AG09319 (cell line): ENCODE data around the gene ROBO1.
A peak's percentile ranks its signal among the peaks of the same experiment; 100 is the strongest.
"Not testable (repeated sequence)": the region's sequence is repeated elsewhere in the genome, so short reads cannot be mapped to it uniquely, and the experiment has no call there.

Experiments used
- DNase-seq: peaks from one replicate; pipeline ENCODE4 v3.0.0-alpha.2; 2010; ENCODE audit warnings: low read depth; ENCODE audit errors: extremely low read depth
- TF ChIP-seq, protein P1 (sequence below): IDR thresholded peaks from 2 replicates; pipeline ENCODE4 v1.5.1; 2011; ENCODE audit warnings: low read depth, mild to moderate bottlenecking, inconsistent platforms, low read length, moderate library complexity

The ROBO1 gene

DNA sequence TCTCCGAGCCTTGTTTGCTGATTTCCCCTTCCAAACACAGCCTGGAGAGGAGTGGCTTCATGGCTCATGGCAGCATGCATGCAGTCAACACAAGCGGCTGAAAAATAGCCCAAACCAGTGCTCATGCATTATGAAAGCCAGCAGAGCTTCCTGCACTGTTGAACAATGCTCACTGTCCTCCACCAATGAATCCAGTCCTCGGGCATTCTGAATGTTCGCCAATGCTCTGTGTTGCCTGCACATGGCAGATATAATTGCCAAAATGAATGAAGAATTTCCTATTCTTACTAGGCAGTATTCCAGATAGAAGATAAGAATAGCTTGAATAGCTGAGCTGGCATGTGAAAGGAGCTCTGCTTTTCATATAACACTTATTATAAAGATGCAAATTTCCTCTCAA, 252.7 kb downstream of the ROBO1 start:
- TF ChIP-seq, protein P1, sequence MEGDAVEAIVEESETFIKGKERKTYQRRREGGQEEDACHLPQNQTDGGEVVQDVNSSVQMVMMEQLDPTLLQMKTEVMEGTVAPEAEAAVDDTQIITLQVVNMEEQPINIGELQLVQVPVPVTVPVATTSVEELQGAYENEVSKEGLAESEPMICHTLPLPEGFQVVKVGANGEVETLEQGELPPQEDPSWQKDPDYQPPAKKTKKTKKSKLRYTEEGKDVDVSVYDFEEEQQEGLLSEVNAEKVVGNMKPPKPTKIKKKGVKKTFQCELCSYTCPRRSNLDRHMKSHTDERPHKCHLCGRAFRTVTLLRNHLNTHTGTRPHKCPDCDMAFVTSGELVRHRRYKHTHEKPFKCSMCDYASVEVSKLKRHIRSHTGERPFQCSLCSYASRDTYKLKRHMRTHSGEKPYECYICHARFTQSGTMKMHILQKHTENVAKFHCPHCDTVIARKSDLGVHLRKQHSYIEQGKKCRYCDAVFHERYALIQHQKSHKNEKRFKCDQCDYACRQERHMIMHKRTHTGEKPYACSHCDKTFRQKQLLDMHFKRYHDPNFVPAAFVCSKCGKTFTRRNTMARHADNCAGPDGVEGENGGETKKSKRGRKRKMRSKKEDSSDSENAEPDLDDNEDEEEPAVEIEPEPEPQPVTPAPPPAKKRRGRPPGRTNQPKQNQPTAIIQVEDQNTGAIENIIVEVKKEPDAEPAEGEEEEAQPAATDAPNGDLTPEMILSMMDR, result no peak
- DNase-seq, result no peak

DNA sequence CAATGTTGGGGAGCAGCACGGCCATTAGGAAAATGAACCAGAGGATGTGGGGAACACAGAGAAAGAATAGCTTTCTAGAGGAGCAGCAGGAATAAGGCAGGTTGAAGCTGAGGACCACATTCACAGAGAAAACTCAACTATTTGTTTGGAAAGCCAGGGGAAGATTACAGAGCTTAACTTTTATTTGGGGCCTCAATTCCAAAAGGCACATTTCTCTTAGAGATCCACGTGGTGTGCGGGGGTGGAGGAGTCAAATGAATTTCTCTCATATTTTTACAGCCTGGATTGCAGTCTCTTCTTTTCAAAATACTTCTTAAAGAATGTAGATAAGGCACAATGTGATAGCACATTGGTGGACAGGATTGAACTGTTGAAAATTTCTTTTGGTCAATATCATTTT, 253.7 kb downstream of the ROBO1 start:
- TF ChIP-seq, protein P1, result no peak
- DNase-seq, result no peak

GRCh38 chr3:79506751-79507150, 261.0 kb downstream of the ROBO1 start:
- DNase-seq, result no peak
- TF ChIP-seq, protein P1, result no peak

- not testable (repeated sequence) for DNase-seq
Observed at GRCh38 chr3:79502216-79502681, 265.5 kb downstream of the ROBO1 start.

DNA sequence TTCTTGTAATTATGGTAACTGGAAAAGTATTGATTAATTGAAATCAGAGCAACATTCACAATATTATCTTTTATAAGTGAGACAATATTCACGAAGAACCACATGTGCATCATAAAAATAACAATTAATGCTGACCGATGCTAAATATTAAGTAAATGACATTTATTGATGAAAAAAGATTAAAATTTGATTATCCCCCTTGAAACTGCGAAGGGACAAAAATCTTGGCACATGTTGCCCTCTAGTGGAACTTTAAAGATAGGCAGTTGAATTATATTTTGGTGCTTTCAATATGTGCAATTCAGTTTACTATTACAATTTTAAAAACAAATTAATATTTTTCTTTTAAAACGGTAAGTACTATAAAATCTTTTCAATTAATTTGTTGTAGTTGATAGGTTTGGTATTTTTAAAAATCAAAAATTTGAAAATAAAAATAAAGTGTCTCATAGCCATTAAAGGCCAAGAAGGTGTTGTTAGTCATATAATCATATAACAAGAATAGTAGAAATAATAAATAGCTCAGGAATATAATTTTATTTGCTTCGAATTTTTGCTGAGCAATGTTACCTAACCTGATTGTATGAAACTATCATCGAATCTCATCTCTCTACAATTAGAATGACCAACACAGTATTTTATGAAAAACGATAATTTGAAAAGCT, 270.2 kb downstream of the ROBO1 start:
- no peak for DNase-seq
- TF ChIP-seq, protein P1, result peak; percentile 67

- TF ChIP-seq, protein P1, result no peak
- no peak for DNase-seq
Observed at GRCh38 chr3:79491029-79491641, 276.7 kb downstream of the ROBO1 start.

GRCh38 chr3:79490165-79491028, 277.4 kb downstream of the ROBO1 start:
- TF ChIP-seq, protein P1, result peak; percentile 13
- DNase-seq, result no peak
